Body of pancreas (tissue), 4 donors: Measurements from ENCODE around the gene HSF2BP. TPM values are rescaled to one million over a fixed set of nuclear protein-coding genes. Genes with fewer than 3 reads are reported as not detected.

Experiments
- ATAC-seq: fragments of 150-250 bp; one replicate; pipeline ENCODE4 v1.9.1; 2016
- DNase-seq, 4 donors: peaks; one replicate each; pipeline ENCODE4 v3.0.0-alpha.2; 2019
- H3K27ac ChIP-seq, 4 donors: fragments of 200-600 bp; sonication (generic); 1 replicate in 3 of 4; 2 replicates in 1 of 4; pipeline versions ENCODE4 v1.5.1 to v1.6.1; 2016 to 2019; ENCODE audit warnings: mild to moderate bottlenecking in 1 of 4, mixed read lengths in 1 of 4, moderate library complexity in 1 of 4
- H3K27me3 ChIP-seq, 2 donors: fragments of 200-600 bp; sonication (generic); one replicate each; pipeline ENCODE4 v1.6.0; 2016; ENCODE audit warnings: mild to moderate bottlenecking in 1 of 2
- H3K36me3 ChIP-seq, 2 donors: fragments of 200-600 bp; sonication (generic); replicated peaks in 1 of 2; 2 replicates each; pipeline ENCODE4 v1.5.1; 2016; ENCODE audit warnings: low read depth in 2 of 2; ENCODE audit not compliant: insufficient read depth in 1 of 2
- H3K4me1 ChIP-seq: fragments of 200-600 bp; sonication (generic); one replicate; pipeline ENCODE4 v1.6.0; 2016
- H3K4me3 ChIP-seq, 2 donors: fragments of 200-600 bp; sonication (generic); 1 replicate in 1 of 2; 2 replicates in 1 of 2; pipeline ENCODE4 v1.5.1; 2016 to 2019
- H3K9me3 ChIP-seq, 3 donors: fragments of 200-600 bp; sonication (generic); 1 replicate in 2 of 3; 2 replicates in 1 of 3; pipeline ENCODE4 v1.5.1; 2016
- POLR2A ChIP-seq, 3 donors: fragments of 450-650 bp; IDR thresholded peaks; one replicate each; pipeline ENCODE4 v1.6.1; 2016; ENCODE audit warnings: antibody characterized with exemption in 3 of 3, mild to moderate bottlenecking in 2 of 3
- WGBS, 2 donors: methylation state at CpG; one replicate each; pipeline ENCODE4 v1.1.5; 2017; 5-methylcytosine and 5-hydroxymethylcytosine counted together
- intact Hi-C: fragments of 100-400 bp; cut with DNase I; formaldehyde crosslinking; loops from one replicate; pipeline ENCODE4 v1.15.1; 2023
- total RNA-seq, 2 donors: library from RNA; depleted of rRNA; stranded (reverse); fragments of >200 nt; gene quantifications; one replicate each; pipeline ENCODE4 v1.1.0, GENCODE V29; 2016
- TF ChIP-seq, protein P1 (sequence below), 7 experiments: fragments of 450-650 bp in 4 of 7; fragments of 200-600 bp in 3 of 7; sonication (generic) in 3 of 7; IDR thresholded peaks; one replicate each; pipeline ENCODE4 v1.5.1; 2016 to 2019; ENCODE audit warnings: antibody characterized with exemption in 7 of 7

The HSF2BP gene
- total RNA-seq, 2 donors from 2014 or later = 3.1 to 4.3 TPM

DNA sequence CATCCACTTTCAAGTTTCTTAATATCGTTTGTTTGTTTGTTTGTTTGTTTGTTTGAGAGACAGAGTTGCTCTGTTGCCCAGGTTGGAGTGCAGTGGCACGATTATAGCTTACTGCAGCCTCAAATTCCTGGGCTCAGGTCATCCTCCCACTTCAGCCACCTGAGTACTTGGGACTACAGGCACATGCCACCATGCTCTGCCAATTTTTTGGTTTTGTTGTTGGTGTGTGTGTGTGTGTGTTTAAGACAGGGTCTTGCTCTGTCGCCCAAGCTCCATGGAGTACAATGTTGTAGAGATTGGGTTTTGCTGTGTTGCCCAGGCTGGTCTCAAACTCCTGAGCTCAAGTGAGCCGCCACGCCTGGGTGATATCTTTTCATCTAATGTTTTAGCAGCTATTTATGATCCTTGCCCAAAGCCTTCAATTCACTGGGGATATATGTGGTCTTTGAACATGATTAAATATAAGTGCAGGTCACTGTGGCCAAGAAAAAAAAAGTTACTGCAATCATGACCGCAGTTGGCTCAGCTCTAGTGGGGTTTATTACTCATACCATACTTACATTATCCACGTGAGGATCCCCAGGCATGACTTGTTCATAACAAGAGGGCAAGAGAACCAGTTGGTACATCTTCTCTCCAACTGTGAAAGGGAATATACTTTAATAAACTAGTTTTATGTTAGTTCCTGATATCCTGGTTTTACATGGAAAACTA is 8.1 kb upstream of the HSF2BP start:
- H3K27me3 ChIP-seq = no peaks in the 10 kb centered on the region
- ATAC-seq (no peak), DNase-seq (no peak)
- intact Hi-C loops = no loop called here
- H3K4me3 ChIP-seq = no peak overlapping the region
- H3K36me3 ChIP-seq = no peaks in the 10 kb centered on the region
- H3K4me1 ChIP-seq = no peaks in the 10 kb centered on the region
- no peak overlapping the region for H3K27ac ChIP-seq
- 88 to 89% methylated on average over 7 of the region's 7 CpGs for WGBS, 2 donors
- TF ChIP-seq, protein P1, sequence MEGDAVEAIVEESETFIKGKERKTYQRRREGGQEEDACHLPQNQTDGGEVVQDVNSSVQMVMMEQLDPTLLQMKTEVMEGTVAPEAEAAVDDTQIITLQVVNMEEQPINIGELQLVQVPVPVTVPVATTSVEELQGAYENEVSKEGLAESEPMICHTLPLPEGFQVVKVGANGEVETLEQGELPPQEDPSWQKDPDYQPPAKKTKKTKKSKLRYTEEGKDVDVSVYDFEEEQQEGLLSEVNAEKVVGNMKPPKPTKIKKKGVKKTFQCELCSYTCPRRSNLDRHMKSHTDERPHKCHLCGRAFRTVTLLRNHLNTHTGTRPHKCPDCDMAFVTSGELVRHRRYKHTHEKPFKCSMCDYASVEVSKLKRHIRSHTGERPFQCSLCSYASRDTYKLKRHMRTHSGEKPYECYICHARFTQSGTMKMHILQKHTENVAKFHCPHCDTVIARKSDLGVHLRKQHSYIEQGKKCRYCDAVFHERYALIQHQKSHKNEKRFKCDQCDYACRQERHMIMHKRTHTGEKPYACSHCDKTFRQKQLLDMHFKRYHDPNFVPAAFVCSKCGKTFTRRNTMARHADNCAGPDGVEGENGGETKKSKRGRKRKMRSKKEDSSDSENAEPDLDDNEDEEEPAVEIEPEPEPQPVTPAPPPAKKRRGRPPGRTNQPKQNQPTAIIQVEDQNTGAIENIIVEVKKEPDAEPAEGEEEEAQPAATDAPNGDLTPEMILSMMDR (IDR thresholded peaks at IDR 0.05) = no peak
- no peak for TF ChIP-seq POLR2A (IDR thresholded peaks at IDR 0.05)
- no peaks in the 10 kb centered on the region for H3K9me3 ChIP-seq

DNA sequence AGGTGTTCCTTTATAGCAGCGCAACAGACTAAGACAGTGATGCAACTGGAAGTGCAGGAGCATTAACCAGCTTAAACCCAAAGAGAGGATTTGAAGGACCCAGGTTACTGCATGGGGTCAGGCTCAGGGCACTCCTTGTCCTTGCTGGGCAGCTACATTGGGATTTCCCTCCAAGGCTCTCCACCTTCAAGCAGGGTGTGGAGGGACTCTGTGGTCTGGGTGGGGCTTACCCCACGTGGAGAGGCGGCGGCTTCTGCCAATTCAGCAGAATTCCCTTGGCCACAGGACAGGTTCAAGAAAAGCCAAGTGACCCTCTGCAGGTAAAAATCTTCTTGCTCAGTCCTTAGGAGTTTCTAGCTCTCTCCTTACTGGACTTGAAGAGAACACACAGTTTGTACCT is 6.6 kb upstream of the HSF2BP start:
- 95% methylated on average over 4 of the region's 4 CpGs; no CpG with 5 or more reads in 1 of the 2 donors for WGBS, 2 donors
- peaks cover 6% of the 10 kb centered on the region for H3K4me1 ChIP-seq
- H3K27me3 ChIP-seq = no peaks in the 10 kb centered on the region
- ATAC-seq = no peak
- TF ChIP-seq, protein P1 (IDR thresholded peaks at IDR 0.05) = no peak
- TF ChIP-seq POLR2A (IDR thresholded peaks at IDR 0.05) = no peak
- no peaks in the 10 kb centered on the region for H3K9me3 ChIP-seq
- no peak overlapping the region for H3K27ac ChIP-seq
- intact Hi-C loops = no loop called here
- H3K4me3 ChIP-seq = no peak overlapping the region
- no peak for DNase-seq
- no peaks in the 10 kb centered on the region for H3K36me3 ChIP-seq

DNA sequence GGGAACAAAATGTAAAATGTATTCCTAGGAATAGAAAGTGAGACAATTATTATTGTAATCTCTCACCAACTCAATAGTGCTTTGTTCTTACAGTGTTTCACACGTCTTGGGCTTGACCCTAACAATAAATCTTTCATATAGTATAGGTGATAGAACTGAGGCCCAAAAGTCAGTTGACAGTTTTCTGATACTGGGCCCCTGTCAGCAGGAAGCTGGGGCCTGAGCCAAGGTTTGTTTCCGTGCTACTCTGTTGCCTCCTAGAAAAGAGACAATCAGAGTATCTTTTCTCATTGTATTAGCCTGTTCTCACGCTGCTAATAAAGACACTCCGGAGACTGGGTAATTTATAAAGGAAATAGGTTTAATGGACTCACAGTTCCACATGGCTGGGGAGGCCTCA is 5.1 kb upstream of the HSF2BP start:
- DNase-seq (no peak), ATAC-seq (no peak)
- TF ChIP-seq, protein P1 (IDR thresholded peaks at IDR 0.05) = no peak
- no peak for TF ChIP-seq POLR2A (IDR thresholded peaks at IDR 0.05)
- H3K27ac ChIP-seq = no peak overlapping the region
- WGBS, 2 donors = 41 to 43% methylated on average over 4 of the region's 4 CpGs
- H3K9me3 ChIP-seq = no peaks in the 10 kb centered on the region
- no peaks in the 10 kb centered on the region for H3K36me3 ChIP-seq
- intact Hi-C loops = no loop called here
- no peaks in the 10 kb centered on the region for H3K27me3 ChIP-seq
- peaks cover 13% of the 10 kb centered on the region for H3K4me1 ChIP-seq
- no peak overlapping the region for H3K4me3 ChIP-seq

DNA sequence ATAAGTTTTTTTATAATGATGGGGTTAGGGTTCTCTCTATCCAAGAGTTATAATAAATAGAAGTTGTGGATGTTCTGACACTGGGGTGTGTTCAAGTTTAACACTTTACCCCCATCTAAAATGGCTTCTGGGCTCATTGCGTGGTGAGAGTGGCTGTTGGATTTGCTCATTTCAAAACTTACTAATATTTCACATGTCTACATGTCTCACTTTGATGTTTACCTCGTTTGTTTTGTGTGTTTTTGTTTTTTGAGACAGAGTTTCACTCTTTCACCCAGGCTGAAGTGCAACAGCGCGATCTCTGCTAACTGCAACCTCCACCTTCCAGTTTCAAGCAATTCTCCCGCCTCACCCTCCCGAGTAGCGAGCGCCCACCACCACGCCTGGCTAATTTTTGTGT is 3.7 kb upstream of the HSF2BP start:
- 84 to 88% methylated on average over 9 of the region's 9 CpGs for WGBS, 2 donors
- Histone ChIP-seq H3K27ac (no peak overlapping the region), H3K36me3 (no peaks in the 10 kb centered on the region), H3K27me3 (no peaks in the 10 kb centered on the region), H3K9me3 (no peaks in the 10 kb centered on the region), H3K4me3 (no peak overlapping the region), H3K4me1 (peaks cover 21% of the 10 kb centered on the region)
- ATAC-seq (no peak), DNase-seq (no peak)
- intact Hi-C loops = no loop called here
- TF ChIP-seq, protein P1 (IDR thresholded peaks at IDR 0.05) = no peak
- TF ChIP-seq POLR2A (IDR thresholded peaks at IDR 0.05) = no peak

DNA sequence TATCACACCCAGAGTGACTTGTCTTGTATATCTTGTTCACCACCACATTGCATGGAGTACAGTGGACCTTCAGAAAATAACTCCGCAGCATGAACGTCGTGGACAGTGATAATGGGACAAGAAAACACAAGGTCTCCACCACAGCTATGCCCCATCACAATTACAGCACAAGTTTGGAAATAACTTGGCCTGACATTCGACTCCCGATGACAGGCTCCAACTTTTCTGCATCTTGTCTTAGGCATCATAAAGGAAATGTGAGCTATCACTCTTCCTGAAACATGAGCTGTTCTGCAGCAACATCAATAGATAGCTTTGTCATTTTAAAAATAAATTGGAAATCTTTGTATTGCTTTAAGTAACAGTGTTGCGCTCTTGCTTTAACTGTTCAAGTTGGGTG is 3.0 kb upstream of the HSF2BP start:
- intact Hi-C loops = no loop called here
- Histone ChIP-seq H3K4me3 (no peak overlapping the region), H3K27ac (no peak overlapping the region), H3K9me3 (no peaks in the 10 kb centered on the region), H3K4me1 (peaks cover 21% of the 10 kb centered on the region), H3K36me3 (no peaks in the 10 kb centered on the region), H3K27me3 (no peaks in the 10 kb centered on the region)
- WGBS, 2 donors = 61 to 67% methylated on average over 6 of the region's 6 CpGs
- no peak for DNase-seq
- no peak for ATAC-seq
- no peak for TF ChIP-seq POLR2A (IDR thresholded peaks at IDR 0.05)
- TF ChIP-seq, protein P1 (IDR thresholded peaks at IDR 0.05) = no peak
